IMR-90 (cell line): ENCODE data around the gene TUFM. TPM values are rescaled to one million over a fixed set of nuclear protein-coding genes. Genes with fewer than 3 reads are reported as not detected.
"Not testable (repeated sequence)": the region's sequence is repeated elsewhere in the genome, so short reads cannot be mapped to it uniquely, and the experiment has no call there.

ENCODE experiments used
- ATAC-seq: fragments of 200-7000 bp; cut with Tn5 transposase; 2 replicates; pipeline ENCODE4 v1.9.1; 2020; ENCODE audit warnings: low read depth, mild to moderate bottlenecking, moderate library complexity
- BruUV-seq: library from RNA; stranded (reverse); fragments of 400-500 nt; replicated peaks from 2 replicates; lab custom pipeline; 2021; lab: Mats Ljungman, UMichigan
- CTCF ChIA-PET: fragments of 300-600 bp; formaldehyde crosslinking; extraction: SDS; loops from one replicate; lab custom pipeline; 2021; ENCODE audit warnings: antibody characterized with exemption; lab: Yijun Ruan, JAX
- POLR2A ChIA-PET: fragments of 300-600 bp; sonication (Branson Sonifier 250); formaldehyde crosslinking; loops from one replicate; lab custom pipeline; 2022; ENCODE audit warnings: antibody characterized with exemption; ENCODE audit not compliant: unreplicated experiment; lab: Charles Lee
- DNase-seq: peaks from one replicate; pipeline ENCODE4 v3.0.0; 2013
- H2AFZ ChIP-seq: replicated peaks from 2 replicates; pipeline ENCODE3; 2013; ENCODE audit warnings: low read length, mild to moderate bottlenecking; ENCODE audit not compliant: poor library complexity
- H2AK5ac ChIP-seq: 2 replicates; pipeline ENCODE4 v1.6.1; 2013; ENCODE audit warnings: low read depth, low read length, inconsistent platforms
- H2AK9ac ChIP-seq: replicated peaks from 2 replicates; pipeline ENCODE3; 2013; ENCODE audit warnings: mild to moderate bottlenecking, low read depth, low read length, moderate library complexity; ENCODE audit not compliant: poor library complexity
- H2BK120ac ChIP-seq: 2 replicates; pipeline ENCODE4 v1.6.1; 2013; ENCODE audit warnings: low read depth, low read length, inconsistent platforms
- H2BK15ac ChIP-seq: 3 replicates; pipeline ENCODE4 v1.6.1; 2013; ENCODE audit warnings: low read depth, low read length, inconsistent platforms
- H2BK20ac ChIP-seq: 2 replicates; pipeline ENCODE4 v1.6.1; 2013; ENCODE audit warnings: low read depth, mild to moderate bottlenecking, inconsistent platforms, low read length, moderate library complexity
- H2BK5ac ChIP-seq: 2 replicates; pipeline ENCODE4 v1.6.1; 2013; ENCODE audit warnings: mild to moderate bottlenecking, low read depth, low read length, inconsistent platforms; ENCODE audit not compliant: poor library complexity, severe bottlenecking
- H3K14ac ChIP-seq: replicated peaks from 2 replicates; pipeline ENCODE4 v1.6.1; 2013; ENCODE audit warnings: low read depth, low read length, inconsistent platforms
- H3K18ac ChIP-seq: 2 replicates; pipeline ENCODE4 v1.6.1; 2013; ENCODE audit warnings: low read depth, low read length, control low read depth
- H3K23ac ChIP-seq: 2 replicates; pipeline ENCODE4 v1.6.1; 2013; ENCODE audit warnings: low read depth, low read length, inconsistent platforms
- H3K27ac ChIP-seq: 2 replicates; pipeline ENCODE4 v1.5.1; 2013; ENCODE audit warnings: mild to moderate bottlenecking, control low read depth, low read length; ENCODE audit not compliant: insufficient read depth
- H3K27me3 ChIP-seq: 2 replicates; pipeline ENCODE4 v1.6.1; 2013; ENCODE audit warnings: low read length; ENCODE audit not compliant: control insufficient read depth, insufficient read depth
- H3K36me3 ChIP-seq: 2 replicates; pipeline ENCODE4 v1.6.1; 2013; ENCODE audit warnings: low read length, mixed read lengths; ENCODE audit not compliant: control insufficient read depth, insufficient read depth
- H3K4ac ChIP-seq: 2 replicates; pipeline ENCODE4 v1.6.1; 2013; ENCODE audit warnings: low read depth, low read length, inconsistent platforms
- H3K4me1 ChIP-seq: 2 replicates; pipeline ENCODE4 v1.6.1; 2013; ENCODE audit warnings: low read length, mixed read lengths; ENCODE audit not compliant: control insufficient read depth, insufficient read depth
- H3K4me2 ChIP-seq: 2 replicates; pipeline ENCODE4 v1.6.1; 2013; ENCODE audit warnings: low read depth, mild to moderate bottlenecking, control low read depth, low read length, moderate library complexity
- H3K4me3 ChIP-seq: 2 replicates; pipeline ENCODE4 v1.5.1; 2013; ENCODE audit warnings: low read depth, mild to moderate bottlenecking, control low read depth, low read length, moderate library complexity; ENCODE audit not compliant: insufficient read depth
- H3K56ac ChIP-seq: 2 replicates; pipeline ENCODE4 v1.6.1; 2013; ENCODE audit warnings: low read length, inconsistent platforms; ENCODE audit not compliant: insufficient read depth; ENCODE audit errors: extremely low read depth
- H3K79me1 ChIP-seq, 2 experiments: 2 replicates each; pipeline ENCODE4 v1.6.1; 2013; ENCODE audit warnings: low read length in 2 of 2, inconsistent platforms in 1 of 2, low read depth in 1 of 2
- H3K9ac ChIP-seq: 2 replicates; pipeline ENCODE4 v1.6.1; 2013; ENCODE audit warnings: low read depth, low read length, control low read depth
- H3K9me1 ChIP-seq: 2 replicates; pipeline ENCODE4 v1.6.1; 2013; ENCODE audit warnings: low read length, inconsistent platforms; ENCODE audit not compliant: insufficient read depth
- H3K9me3 ChIP-seq: 2 replicates; pipeline ENCODE4 v1.6.1; 2013; ENCODE audit warnings: low read length; ENCODE audit not compliant: control insufficient read depth, insufficient read depth
- H4K20me1 ChIP-seq: 2 replicates; pipeline ENCODE4 v1.6.1; 2013; ENCODE audit warnings: low read length, inconsistent platforms; ENCODE audit not compliant: insufficient read depth
- H4K5ac ChIP-seq: 2 replicates; pipeline ENCODE4 v1.6.1; 2013; ENCODE audit warnings: mild to moderate bottlenecking, low read depth, low read length, control low read depth
- H4K8ac ChIP-seq, 2 experiments: 2 replicates each; pipeline ENCODE4 v1.6.1; 2013; ENCODE audit warnings: low read depth in 2 of 2, low read length in 2 of 2, control low read depth in 1 of 2, inconsistent platforms in 1 of 2
- H4K91ac ChIP-seq: 2 replicates; pipeline ENCODE4 v1.6.1; 2013; ENCODE audit warnings: low read depth, low read length, inconsistent platforms; ENCODE audit not compliant: insufficient read depth
- WGBS, 2 experiments: methylation state at CpG; one replicate each; pipeline versions ENCODE4 v1.1.5 to v1.1.7; 2013; ENCODE audit warnings: missing lambda C conversion rate in 2 of 2; ENCODE audit not compliant: insufficient read length in 1 of 2; ENCODE audit errors: extremely low coverage in 2 of 2; 5-methylcytosine and 5-hydroxymethylcytosine counted together
- dilution Hi-C: fragments of 300-500 bp; cut with HindIII; formaldehyde crosslinking; loops from one replicate; pipeline ENCODE4 v1.14.3; 2018; ENCODE audit warnings: low sequenced_read_pairs; ENCODE audit not compliant: unreplicated experiment
- in situ Hi-C: fragments of 300-500 bp; cut with MboI; formaldehyde crosslinking; loops from 3 replicates; pipeline ENCODE4 v1.14.3; 2019; ENCODE audit warnings: low sequenced_read_pairs, inconsistent platforms, mixed read lengths
- intact Hi-C: fragments of 100-400 bp; cut with micrococcal nuclease; formaldehyde crosslinking; loops from 2 replicates; pipeline ENCODE4 v1.10.0; 2022
- polyA plus RNA-seq, 3 experiments: library from polyadenylated mRNA; depleted of rRNA; stranded (reverse); fragments of >200 nt; gene quantifications; 2 replicates each; pipeline ENCODE4 v1.2.3, GENCODE V29; 2012; ENCODE audit warnings: low replicate concordance in 1 of 3
- total RNA-seq: library from RNA; depleted of rRNA; stranded (reverse); fragments of >200 nt; gene quantifications from 2 replicates; pipeline ENCODE4 v1.2.3, GENCODE V29; 2012

TUFM gene
- total and polyA plus RNA-seq, 2 of the 4 experiments (the other 2 are of a cell fraction) = 80.3 to 126 TPM

GRCh38 chr16:28820546-28820945 lies 25.6 kb downstream of the TUFM start:
- H3K9me3 ChIP-seq, H2BK15ac ChIP-seq, H3K23ac ChIP-seq, H3K36me3 ChIP-seq, H3K9me1 ChIP-seq, H3K4ac ChIP-seq, CTCF ChIA-PET, H4K91ac ChIP-seq, H3K18ac ChIP-seq, BruUV-seq, H2AK5ac ChIP-seq, H4K8ac ChIP-seq, H2BK120ac ChIP-seq, H3K27ac ChIP-seq, dilution Hi-C loops, H3K4me2 ChIP-seq, DNase-seq, ATAC-seq, H2AK9ac ChIP-seq, H3K56ac ChIP-seq, H2BK20ac ChIP-seq, H2AFZ ChIP-seq, H2BK5ac ChIP-seq, H3K27me3 ChIP-seq, H3K14ac ChIP-seq, H3K9ac ChIP-seq, H3K4me3 ChIP-seq, H4K5ac ChIP-seq, H3K4me1 ChIP-seq: not testable (repeated sequence)
- in situ Hi-C loops (loop anchor here (5.0 kb wide), 1 partner anchor 122 kb away; no protein-coding TSS in a partner anchor), intact Hi-C loops (loop anchor here (5.0 kb wide), 2 partner anchors 42 to 127 kb away; partner anchors contain the start of gene SH2B1)
- Histone ChIP-seq H3K79me1 (peaks cover 9 to 35% of the 10 kb centered on the region in 2 experiments; a peak in 3 of 4 replicates), H4K20me1 (peaks cover 17% of the 10 kb centered on the region)
- WGBS, 2 experiments = no CpG with 5 or more reads among the region's 13 CpGs
- POLR2A ChIA-PET = interaction anchor here (0.6 kb wide), 1 partner anchor 9 kb away, joined by 10 read pairs; no protein-coding TSS in a partner anchor
